Measurements from ENCODE around the gene SRC.
"Not testable (repeated sequence)": the region's sequence is repeated elsewhere in the genome, so short reads cannot be mapped to it uniquely, and the experiment has no call there.

DNA sequence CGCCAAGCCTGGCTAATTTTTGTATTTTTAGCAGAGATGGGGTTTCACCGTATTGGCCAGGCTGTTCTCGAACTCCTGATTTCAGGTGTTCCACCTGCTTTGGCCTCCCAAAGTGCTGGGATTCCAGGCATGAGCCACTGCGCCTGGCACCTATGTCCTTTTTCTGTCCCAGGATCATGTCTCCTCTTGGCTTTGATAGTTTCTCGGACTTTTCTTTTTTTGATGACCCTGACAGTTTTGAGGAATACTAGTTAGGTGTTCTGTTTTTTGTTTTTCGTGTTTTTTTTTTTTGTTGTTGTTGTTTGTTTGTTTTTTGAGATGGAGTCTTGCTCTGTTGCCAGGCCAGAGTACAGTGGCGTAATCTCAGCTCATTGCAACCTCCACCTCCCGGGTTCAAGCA, 7.6 kb upstream of the SRC start:
- TF ChIP-seq POLR2A (IDR thresholded peaks at IDR 0.05; ENCODE audit: low read length); GATA1 (IDR thresholded peaks at IDR 0.05; ENCODE audit: low read depth, low read length): not testable (repeated sequence)

Measured in erythroblast (primary cell).